ENCODE data around the gene AGO3. TPM values are rescaled to one million over a fixed set of nuclear protein-coding genes. Genes with fewer than 3 reads are reported as not detected.
"Not testable (repeated sequence)": the region's sequence is repeated elsewhere in the genome, so short reads cannot be mapped to it uniquely, and the experiment has no call there.

Gene AGO3
- total RNA-seq, 1 experiment from 2014 or later = 23.0 TPM

- no peak for DNase-seq (ENCODE audit: low read depth)
Measured at GRCh38 chr1:36006941-36007500, 76.1 kb downstream of the AGO3 start.

- no peak for DNase-seq (ENCODE audit: low read depth)
Measured at GRCh38 chr1:36007741-36008140, 76.8 kb downstream of the AGO3 start.

- peak; percentile 93 for DNase-seq (ENCODE audit: low read depth)
Measured at GRCh38 chr1:36008546-36009197, 77.8 kb downstream of the AGO3 start.

GRCh38 chr1:36014722-36015220 is 83.9 kb downstream of the AGO3 start:
- no peak for DNase-seq (ENCODE audit: low read depth)

- DNase-seq (ENCODE audit: low read depth) = no peak
Measured at GRCh38 chr1:36016686-36017085, 85.8 kb downstream of the AGO3 start.

GRCh38 chr1:36023098-36023769 is 92.3 kb downstream of the AGO3 start:
- DNase-seq (ENCODE audit: low read depth) = no peak

- DNase-seq (ENCODE audit: low read depth) = not testable (repeated sequence)
Measured at GRCh38 chr1:36024024-36024423, 93.1 kb downstream of the AGO3 start.

- DNase-seq (ENCODE audit: low read depth) = no peak
Measured at GRCh38 chr1:36024847-36025246, 93.9 kb downstream of the AGO3 start.

GRCh38 chr1:36027766-36028165 is 96.9 kb downstream of the AGO3 start:
- DNase-seq (ENCODE audit: low read depth) = no peak

GRCh38 chr1:36031441-36031840 is 100.5 kb downstream of the AGO3 start:
- DNase-seq (ENCODE audit: low read depth) = no peak

GRCh38 chr1:36034692-36035091 is 103.8 kb downstream of the AGO3 start:
- DNase-seq (ENCODE audit: low read depth) = peak; percentile 78

GRCh38 chr1:36035154-36035553 is 104.2 kb downstream of the AGO3 start:
- no peak for DNase-seq (ENCODE audit: low read depth)

GRCh38 chr1:36040238-36040637 is 109.3 kb downstream of the AGO3 start:
- no peak for DNase-seq (ENCODE audit: low read depth)

GRCh38 chr1:36051821-36052220 is 120.9 kb downstream of the AGO3 start:
- no peak for DNase-seq (ENCODE audit: low read depth)

GRCh38 chr1:36053978-36054377 is 123.1 kb downstream of the AGO3 start:
- no peak for DNase-seq (ENCODE audit: low read depth)

GRCh38 chr1:36055706-36056105 is 124.8 kb downstream of the AGO3 start:
- DNase-seq (ENCODE audit: low read depth) = no peak

GRCh38 chr1:36062315-36062714 is 131.4 kb downstream of the AGO3 start:
- DNase-seq (ENCODE audit: low read depth) = no peak

GRCh38 chr1:36067871-36068270 is 137.0 kb downstream of the AGO3 start:
- no peak for DNase-seq (ENCODE audit: low read depth)

- DNase-seq (ENCODE audit: low read depth) = no peak
Measured at GRCh38 chr1:36068866-36069265, 138.0 kb downstream of the AGO3 start.

GRCh38 chr1:36070349-36070748 is 139.4 kb downstream of the AGO3 start:
- no peak for DNase-seq (ENCODE audit: low read depth)

GRCh38 chr1:36076979-36077573 is 146.2 kb downstream of the AGO3 start:
- no peak for DNase-seq (ENCODE audit: low read depth)

GRCh38 chr1:36080236-36080635 is 149.3 kb downstream of the AGO3 start:
- no peak for DNase-seq (ENCODE audit: low read depth)

Data from HT1080 (cell line).